Stimulated activated memory B cell treated with anti-CD40 and anti-IgM and Interleukin-4, amounts not matched to agents 10 μg/mL and 1 μg/mL and 100 μg/mL, for 72 hours (primary cell): Measurements from ENCODE around the gene LIPC.

Experiments
- ATAC-seq: fragments of 150-1000 bp; cut with Tn5 transposase; 2 replicates; pipeline ENCODE4 v1.10.0; 2021
- H3K27ac Mint-ChIP-seq: one replicate; pipeline ENCODE4 v1.8.0; 2022; ENCODE audit warnings: mild to moderate bottlenecking, mixed read lengths
- H3K27me3 Mint-ChIP-seq: one replicate; pipeline ENCODE4 v1.8.0; 2022; ENCODE audit warnings: mixed read lengths
- H3K36me3 Mint-ChIP-seq: one replicate; pipeline ENCODE4 v1.8.0; 2022; ENCODE audit warnings: mixed read lengths
- H3K4me1 Mint-ChIP-seq: one replicate; pipeline ENCODE4 v1.8.0; 2022; ENCODE audit warnings: mixed read lengths
- H3K4me3 Mint-ChIP-seq: one replicate; pipeline ENCODE4 v1.8.0; 2022; ENCODE audit warnings: mild to moderate bottlenecking, moderate library complexity, mixed read lengths
- H3K9me3 Mint-ChIP-seq: one replicate; pipeline ENCODE4 v1.8.0; 2022; ENCODE audit warnings: mixed read lengths

Gene LIPC

DNA sequence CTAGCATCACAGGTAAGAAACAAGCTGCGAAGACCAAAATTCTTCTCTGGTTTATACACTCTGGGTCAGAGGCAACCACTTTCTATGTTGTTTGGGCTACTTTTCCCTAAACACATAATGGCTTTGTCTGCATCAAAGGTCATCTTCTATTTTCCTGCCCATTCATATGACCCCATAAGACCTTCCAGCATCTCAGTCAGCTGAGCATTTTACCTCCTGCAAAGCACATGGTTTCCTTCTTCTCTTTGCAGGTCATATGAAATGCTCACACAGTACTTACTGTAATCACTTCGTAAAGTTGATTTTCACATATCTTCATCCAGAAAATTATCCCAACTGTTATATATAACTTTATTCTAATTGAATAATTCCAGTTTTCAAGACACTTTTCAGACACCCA lies 34.8 kb downstream of the LIPC start:
- ATAC-seq = no peak
- no peak overlapping the region for H3K27ac Mint-ChIP-seq
- no peaks in the 10 kb centered on the region for H3K4me1 Mint-ChIP-seq
- H3K4me3 Mint-ChIP-seq = no peak overlapping the region
- H3K36me3 Mint-ChIP-seq = no peaks in the 10 kb centered on the region
- H3K9me3 Mint-ChIP-seq = no peaks in the 10 kb centered on the region
- H3K27me3 Mint-ChIP-seq = peaks cover 34% of the 10 kb centered on the region

DNA sequence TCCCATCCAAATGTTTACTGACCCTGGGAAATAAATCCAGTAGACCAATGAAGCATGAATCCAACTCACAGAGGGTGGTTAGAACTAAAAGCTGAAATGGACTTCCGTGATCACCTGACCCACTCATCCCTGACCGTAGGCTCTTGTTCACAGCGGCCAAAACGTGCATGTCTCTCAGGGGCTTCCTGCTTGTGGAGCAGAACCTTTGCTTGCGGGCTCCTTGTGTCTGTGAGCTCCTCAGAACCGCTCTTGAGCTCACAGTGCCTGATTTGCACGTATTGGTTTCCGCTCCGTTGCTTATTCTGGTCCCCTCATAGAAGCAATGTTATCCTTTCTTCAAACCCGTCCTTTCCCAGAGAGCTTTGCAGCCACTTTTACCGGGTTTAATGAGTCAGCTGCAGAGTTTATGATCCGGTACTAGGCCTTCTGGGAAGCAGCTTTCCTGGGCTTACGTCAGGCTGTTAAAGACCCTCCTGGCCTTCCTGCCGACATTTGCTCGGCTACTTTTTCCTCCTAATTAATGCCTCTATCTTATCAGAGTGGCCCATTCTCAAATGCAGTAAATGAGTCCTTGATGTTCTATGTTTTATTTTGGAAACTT lies 35.4 kb downstream of the LIPC start:
- Mint-ChIP-seq H3K27ac (no peak overlapping the region), H3K36me3 (no peaks in the 10 kb centered on the region), H3K9me3 (no peaks in the 10 kb centered on the region), H3K4me1 (no peaks in the 10 kb centered on the region), H3K27me3 (peaks cover 28% of the 10 kb centered on the region), H3K4me3 (no peak overlapping the region)
- no peak for ATAC-seq

GRCh38 chr15:58467722-58468423 lies 36.1 kb downstream of the LIPC start:
- H3K36me3 Mint-ChIP-seq = no peaks in the 10 kb centered on the region
- no peaks in the 10 kb centered on the region for H3K4me1 Mint-ChIP-seq
- no peak for ATAC-seq
- H3K27ac Mint-ChIP-seq = no peak overlapping the region
- H3K4me3 Mint-ChIP-seq = no peak overlapping the region
- H3K9me3 Mint-ChIP-seq = no peaks in the 10 kb centered on the region
- peaks cover 24% of the 10 kb centered on the region for H3K27me3 Mint-ChIP-seq

GRCh38 chr15:58469432-58470353 lies 37.9 kb downstream of the LIPC start:
- Mint-ChIP-seq H3K4me1 (no peaks in the 10 kb centered on the region), H3K9me3 (no peaks in the 10 kb centered on the region), H3K27me3 (peaks cover 24% of the 10 kb centered on the region), H3K4me3 (no peak overlapping the region), H3K27ac (no peak overlapping the region), H3K36me3 (no peaks in the 10 kb centered on the region)
- no peak for ATAC-seq

DNA sequence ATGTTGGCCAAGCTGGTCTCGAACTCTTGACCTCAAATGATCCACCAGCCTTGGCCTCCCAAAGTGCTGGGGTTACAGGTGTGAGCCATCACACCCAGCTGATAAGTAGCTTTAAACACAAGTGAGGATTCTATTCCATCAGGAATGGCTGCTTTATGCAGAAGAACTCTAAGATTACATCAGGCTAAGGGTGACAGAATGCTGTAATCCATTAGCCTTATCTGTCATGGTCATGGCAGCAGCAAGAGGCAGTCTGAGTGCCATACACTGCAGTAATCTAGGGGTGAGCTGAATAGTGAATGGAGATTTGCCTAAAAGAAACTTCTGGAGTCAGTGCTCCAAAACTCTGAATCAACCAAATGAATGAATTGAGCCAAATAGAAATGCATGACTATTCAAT lies 39.6 kb downstream of the LIPC start:
- H3K36me3 Mint-ChIP-seq = no peaks in the 10 kb centered on the region
- no peaks in the 10 kb centered on the region for H3K9me3 Mint-ChIP-seq
- H3K4me1 Mint-ChIP-seq = no peaks in the 10 kb centered on the region
- H3K27me3 Mint-ChIP-seq = peaks cover 24% of the 10 kb centered on the region
- H3K27ac Mint-ChIP-seq = no peak overlapping the region
- no peak overlapping the region for H3K4me3 Mint-ChIP-seq
- ATAC-seq = no peak

DNA sequence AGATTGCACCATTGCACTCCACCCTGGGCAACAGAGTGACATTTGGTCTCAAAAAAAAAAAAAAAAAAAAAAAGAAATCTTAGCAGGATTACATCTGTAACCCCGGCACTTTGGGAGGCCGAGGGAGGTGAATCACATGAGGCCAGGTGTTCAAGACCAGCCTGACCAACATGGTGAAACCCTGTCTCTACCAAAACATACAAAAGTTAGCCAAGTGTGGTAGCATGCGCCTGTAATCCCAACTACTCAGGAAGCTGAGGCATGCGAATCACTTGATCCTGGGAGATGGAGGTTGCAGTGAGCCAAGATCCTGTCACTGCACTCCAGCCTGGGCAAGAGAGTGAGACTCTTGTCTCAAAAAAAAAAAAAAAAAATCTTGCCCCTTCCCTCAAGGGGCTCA lies 40.4 kb downstream of the LIPC start:
- ATAC-seq = no peak
- no peak overlapping the region for H3K27ac Mint-ChIP-seq
- no peak overlapping the region for H3K4me3 Mint-ChIP-seq
- H3K4me1 Mint-ChIP-seq = no peaks in the 10 kb centered on the region
- no peaks in the 10 kb centered on the region for H3K36me3 Mint-ChIP-seq
- no peaks in the 10 kb centered on the region for H3K9me3 Mint-ChIP-seq
- H3K27me3 Mint-ChIP-seq = peaks cover 24% of the 10 kb centered on the region

DNA sequence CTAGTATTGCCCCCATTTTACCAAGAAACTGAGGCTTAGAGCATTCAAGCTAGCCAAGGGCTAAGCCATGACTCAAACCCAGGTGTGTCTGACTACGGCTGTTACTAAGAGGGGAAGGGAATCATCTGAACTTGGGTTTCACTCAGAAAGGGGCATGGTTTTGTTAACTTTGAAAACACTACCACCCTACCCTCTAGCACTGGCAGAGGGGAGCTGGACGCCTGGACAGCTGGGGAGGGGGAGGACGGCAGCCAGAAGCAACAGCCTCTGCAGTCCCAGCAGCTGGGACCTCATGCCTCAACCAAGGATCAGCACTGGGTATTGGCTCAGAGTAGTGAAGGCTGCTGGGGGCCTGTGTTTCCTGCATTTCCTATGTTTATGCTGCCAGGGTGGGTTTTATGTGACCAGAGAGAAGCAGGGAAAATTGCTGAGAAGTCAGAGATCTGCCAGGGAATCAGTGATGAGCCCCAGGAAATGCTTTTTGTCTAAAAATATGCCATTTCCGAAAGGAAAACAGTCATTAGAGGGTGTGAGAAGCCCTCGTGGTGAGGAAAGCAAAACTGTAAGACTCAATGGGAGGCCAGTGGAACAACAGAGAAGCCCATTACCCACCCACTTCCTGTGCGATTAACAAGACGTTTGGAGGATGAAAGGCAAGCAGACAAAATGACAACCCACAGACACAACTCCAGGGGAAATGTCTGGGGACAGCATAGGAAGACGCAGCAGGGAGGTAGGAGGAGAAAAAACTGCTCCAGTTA lies 41.2 kb downstream of the LIPC start:
- H3K4me3 Mint-ChIP-seq = no peak overlapping the region
- H3K4me1 Mint-ChIP-seq = no peaks in the 10 kb centered on the region

DNA sequence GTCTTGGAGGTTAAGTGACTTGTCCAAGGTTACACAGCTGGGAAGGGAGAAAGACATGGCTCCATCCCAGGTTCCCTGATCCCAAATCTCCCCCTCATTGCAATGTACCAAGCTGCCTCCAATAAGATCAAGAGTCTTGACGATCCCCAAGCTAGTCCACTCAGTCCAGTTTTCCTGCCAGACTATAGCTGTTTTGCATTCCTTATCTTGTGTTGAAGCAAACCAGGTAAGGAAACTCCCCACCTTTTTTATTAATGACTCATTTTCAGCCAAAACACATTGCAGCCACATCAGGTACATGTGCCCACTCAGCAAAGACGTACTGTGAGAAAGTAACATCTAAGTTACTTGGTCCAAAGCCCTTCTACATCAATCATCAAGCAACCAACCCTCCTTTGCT lies 41.9 kb downstream of the LIPC start:
- Mint-ChIP-seq H3K27ac (no peak overlapping the region), H3K4me1 (no peaks in the 10 kb centered on the region), H3K36me3 (no peaks in the 10 kb centered on the region), H3K9me3 (no peaks in the 10 kb centered on the region), H3K4me3 (no peak overlapping the region), H3K27me3 (peaks cover 24% of the 10 kb centered on the region)
- ATAC-seq = no peak

More for the DNA sequence above, 41.2 kb downstream of the LIPC start:
- H3K27me3 Mint-ChIP-seq = peaks cover 24% of the 10 kb centered on the region
- ATAC-seq = no peak
- H3K9me3 Mint-ChIP-seq = no peaks in the 10 kb centered on the region
- H3K27ac Mint-ChIP-seq = no peak overlapping the region
- no peaks in the 10 kb centered on the region for H3K36me3 Mint-ChIP-seq

DNA sequence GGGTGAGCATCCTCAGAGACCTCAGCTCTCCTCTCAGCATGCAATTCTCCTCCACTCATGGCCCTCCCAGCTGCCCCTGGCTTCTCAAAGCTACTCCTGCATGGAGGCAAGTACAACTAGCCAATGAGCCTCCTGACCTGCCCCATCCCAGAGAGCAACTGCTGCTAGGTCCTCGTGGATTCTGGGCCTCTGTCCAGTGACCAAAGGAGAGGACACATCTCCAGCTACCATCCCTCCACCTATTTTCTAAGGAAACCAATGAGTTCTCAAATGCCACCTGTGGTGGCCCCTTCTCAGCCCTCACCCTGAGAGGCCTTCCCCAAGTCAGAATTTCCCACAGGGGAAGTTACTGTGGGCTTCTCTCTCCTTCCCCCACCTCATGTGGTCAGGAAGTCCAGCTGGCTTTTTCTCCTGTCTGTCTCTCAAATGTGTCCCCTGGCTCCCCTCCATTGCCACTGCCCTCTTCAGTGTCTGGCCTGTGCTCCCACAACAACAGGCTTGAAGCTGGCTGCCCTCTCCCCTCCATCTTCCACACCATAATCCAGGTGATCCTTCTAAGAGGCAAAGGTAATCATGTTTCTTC lies 43.0 kb downstream of the LIPC start:
- Mint-ChIP-seq H3K4me1 (no peaks in the 10 kb centered on the region), H3K27ac (no peak overlapping the region), H3K9me3 (no peaks in the 10 kb centered on the region), H3K36me3 (no peaks in the 10 kb centered on the region), H3K27me3 (peaks cover 24% of the 10 kb centered on the region), H3K4me3 (no peak overlapping the region)
- ATAC-seq = no peak

- no peaks in the 10 kb centered on the region for H3K4me1 Mint-ChIP-seq
- no peak overlapping the region for H3K4me3 Mint-ChIP-seq
- no peaks in the 10 kb centered on the region for H3K36me3 Mint-ChIP-seq
- H3K9me3 Mint-ChIP-seq = no peaks in the 10 kb centered on the region
- peaks cover 24% of the 10 kb centered on the region for H3K27me3 Mint-ChIP-seq
- ATAC-seq = no peak
- H3K27ac Mint-ChIP-seq = no peak overlapping the region
Measured at GRCh38 chr15:58475573-58476524, 44.1 kb downstream of the LIPC start.

DNA sequence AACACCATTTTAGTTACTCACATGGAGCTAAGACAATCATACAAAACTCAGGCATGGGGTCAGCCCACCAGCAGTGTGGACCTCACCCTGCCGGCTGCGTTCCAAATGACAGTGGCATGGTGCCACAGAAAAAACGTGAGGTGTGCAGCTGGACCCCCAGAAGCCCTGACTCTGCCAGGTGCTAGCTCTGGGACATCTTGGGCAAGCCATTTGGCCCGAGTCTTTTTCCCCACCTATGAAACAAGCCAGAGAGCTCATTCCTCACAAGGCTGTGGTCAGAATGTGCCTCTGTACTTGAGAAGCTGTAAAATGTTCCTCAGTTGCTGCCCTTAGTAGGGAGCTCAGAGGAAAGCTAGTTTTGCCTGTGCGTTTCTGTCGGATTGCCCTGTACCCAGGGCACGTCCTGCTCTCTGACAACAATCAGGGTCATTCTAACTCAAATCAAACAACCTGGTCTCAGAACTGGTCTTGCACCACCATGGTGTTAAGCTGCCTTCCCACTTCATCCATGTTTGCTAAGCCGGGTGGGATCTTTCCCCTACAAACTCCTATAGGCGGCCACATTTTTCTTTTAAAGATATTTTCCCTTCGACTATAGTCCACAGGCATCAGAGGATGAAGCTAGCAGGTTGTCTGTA lies 44.9 kb downstream of the LIPC start:
- Mint-ChIP-seq H3K27me3 (peaks cover 24% of the 10 kb centered on the region), H3K4me3 (no peak overlapping the region)

GRCh38 chr15:58477170-58477569 lies 45.4 kb downstream of the LIPC start:
- H3K27ac Mint-ChIP-seq = no peak overlapping the region
- ATAC-seq = no peak
- H3K36me3 Mint-ChIP-seq = no peaks in the 10 kb centered on the region
- H3K27me3 Mint-ChIP-seq = peaks cover 24% of the 10 kb centered on the region
- no peak overlapping the region for H3K4me3 Mint-ChIP-seq
- no peaks in the 10 kb centered on the region for H3K9me3 Mint-ChIP-seq
- no peaks in the 10 kb centered on the region for H3K4me1 Mint-ChIP-seq

More for the DNA sequence above, 44.9 kb downstream of the LIPC start:
- peak; percentile 5 for ATAC-seq
- Mint-ChIP-seq H3K27ac (no peak overlapping the region), H3K4me1 (no peaks in the 10 kb centered on the region), H3K9me3 (no peaks in the 10 kb centered on the region), H3K36me3 (no peaks in the 10 kb centered on the region)

DNA sequence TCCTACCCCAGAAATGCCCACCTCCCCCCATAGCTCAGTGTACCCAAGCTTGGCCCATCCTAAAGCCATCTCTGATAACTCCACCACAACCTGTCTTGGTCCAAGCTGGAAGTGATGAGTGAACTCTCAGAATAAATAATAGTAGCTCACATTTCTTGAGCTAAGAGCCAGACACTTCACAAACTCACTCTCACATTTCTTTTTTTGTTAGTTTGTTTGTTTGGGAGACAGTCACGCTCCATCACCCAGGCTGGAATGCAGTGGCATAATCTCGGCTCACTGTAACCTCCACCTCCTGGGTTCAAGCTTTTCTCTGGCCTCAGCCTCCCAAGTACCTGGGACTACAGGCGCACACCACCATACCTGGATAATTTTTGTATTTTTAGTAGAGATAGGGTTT lies 46.2 kb downstream of the LIPC start:
- no peak overlapping the region for H3K27ac Mint-ChIP-seq
- no peak overlapping the region for H3K4me3 Mint-ChIP-seq
- peaks cover 20% of the 10 kb centered on the region for H3K27me3 Mint-ChIP-seq
- no peaks in the 10 kb centered on the region for H3K9me3 Mint-ChIP-seq
- H3K36me3 Mint-ChIP-seq = no peaks in the 10 kb centered on the region
- no peaks in the 10 kb centered on the region for H3K4me1 Mint-ChIP-seq
- no peak for ATAC-seq
